ENCODE data around the gene HAGHL. TPM values are rescaled to one million over a fixed set of nuclear protein-coding genes. Genes with fewer than 3 reads are reported as not detected.

HAGHL gene
- total and polyA plus RNA-seq, 7 experiments from 2014 or later = 0.72 to 14.6 (median 9.4) TPM

- Mint-ChIP-seq H3K27ac (no peak overlapping the region), H3K4me1 (no peaks in the 10 kb centered on the region), H3K4me3 (no peak overlapping the region), H3K27me3 (no peaks in the 10 kb centered on the region), H3K9me3 (no peaks in the 10 kb centered on the region), H3K36me3 (no peaks in the 10 kb centered on the region)
- no peaks in the 10 kb centered on the region for H3K36me3 ChIP-seq (ENCODE audit: control insufficient read depth in 2 of 3, insufficient read depth in 3 of 3, low read length in 3 of 3)
- POLR2A ChIA-PET = interaction anchor here (1.3 kb wide), 1 partner anchor 33 kb away, joined by 3 read pairs; no protein-coding TSS in a partner anchor
- no peaks in the 10 kb centered on the region for H3K27me3 ChIP-seq (ENCODE audit: control insufficient read depth in 2 of 2, insufficient read depth in 2 of 2, low read length in 2 of 2)
- intact Hi-C loops (cut with micrococcal nuclease) = no loop called here
- no peaks in the 10 kb centered on the region for H3K4me1 ChIP-seq (ENCODE audit: control insufficient read depth in 2 of 2, insufficient read depth in 2 of 2, low read length in 2 of 2)
- DNase-seq (no peak), ATAC-seq (no peak)
- no peak overlapping the region for H3K4me3 ChIP-seq (ENCODE audit: low read length)
- no peak overlapping the region for H3K27ac ChIP-seq (ENCODE audit: low read depth, low read length)
- CTCF ChIA-PET = no interaction called here
- no peaks in the 10 kb centered on the region for H3K9me3 ChIP-seq (ENCODE audit: control insufficient read depth in 2 of 3, low read length in 3 of 3)
Observed at GRCh38 chr16:745739-746138, 18.8 kb downstream of the HAGHL start.

GRCh38 chr16:746637-747036 lies 19.7 kb downstream of the HAGHL start:
- intact Hi-C loops (cut with micrococcal nuclease) = no loop called here
- ATAC-seq (no peak), DNase-seq (no peak)
- Mint-ChIP-seq H3K9me3 (no peaks in the 10 kb centered on the region), H3K27ac (no peak overlapping the region), H3K27me3 (no peaks in the 10 kb centered on the region), H3K36me3 (no peaks in the 10 kb centered on the region), H3K4me3 (no peak overlapping the region), H3K4me1 (no peaks in the 10 kb centered on the region)
- no peaks in the 10 kb centered on the region for H3K27me3 ChIP-seq (ENCODE audit: control insufficient read depth in 2 of 2, insufficient read depth in 2 of 2, low read length in 2 of 2)
- CTCF ChIA-PET = no interaction called here
- H3K27ac ChIP-seq (ENCODE audit: low read depth, low read length) = no peak overlapping the region
- no peaks in the 10 kb centered on the region for H3K4me1 ChIP-seq (ENCODE audit: control insufficient read depth in 2 of 2, insufficient read depth in 2 of 2, low read length in 2 of 2)
- H3K4me3 ChIP-seq (ENCODE audit: low read length) = no peak overlapping the region
- H3K36me3 ChIP-seq (ENCODE audit: control insufficient read depth in 2 of 3, insufficient read depth in 3 of 3, low read length in 3 of 3) = no peaks in the 10 kb centered on the region
- POLR2A ChIA-PET = no interaction called here
- H3K9me3 ChIP-seq (ENCODE audit: control insufficient read depth in 2 of 3, low read length in 3 of 3) = no peaks in the 10 kb centered on the region

DNA sequence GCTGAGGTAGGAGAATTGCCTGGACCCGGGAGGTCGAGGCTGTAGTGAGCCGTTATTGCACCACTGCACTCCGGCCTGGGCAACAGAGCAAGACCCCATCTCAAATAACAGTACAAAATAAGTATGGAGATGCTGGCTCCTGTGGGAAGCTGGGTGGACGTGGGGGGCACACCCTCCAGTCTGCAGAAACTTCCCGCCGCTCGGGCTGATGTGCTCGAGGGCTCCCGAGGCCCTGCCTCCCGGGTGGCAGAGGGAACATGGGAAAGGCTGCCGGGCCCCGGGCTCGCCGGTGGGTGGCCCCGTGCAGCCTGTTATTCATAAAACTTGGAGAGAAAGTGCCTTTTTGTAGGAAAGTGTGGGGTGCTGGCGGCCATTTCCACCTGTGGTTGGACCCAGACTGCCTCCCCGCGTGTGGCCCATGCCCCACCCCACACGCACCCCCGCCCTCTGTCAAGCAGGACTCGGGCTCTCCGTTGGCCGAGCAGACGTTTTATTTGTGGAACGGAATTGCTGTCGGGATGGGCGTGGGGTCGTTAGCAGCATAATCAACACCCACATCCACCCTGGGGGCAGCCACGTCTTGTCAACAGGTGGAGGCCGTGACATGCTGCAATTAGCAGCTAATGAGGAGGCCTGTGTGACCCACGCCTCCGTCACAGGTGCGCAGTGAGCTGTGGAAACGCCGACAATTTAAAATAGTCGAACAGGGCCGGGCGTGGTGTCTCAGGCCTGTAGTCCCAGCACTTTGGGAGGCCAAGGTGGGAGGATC lies 21.3 kb downstream of the HAGHL start:
- Histone ChIP-seq H3K4me3 (ENCODE audit: low read length) (no peak overlapping the region), H3K27me3 (ENCODE audit: control insufficient read depth in 2 of 2, insufficient read depth in 2 of 2, low read length in 2 of 2) (no peaks in the 10 kb centered on the region), H3K4me1 (ENCODE audit: control insufficient read depth in 2 of 2, insufficient read depth in 2 of 2, low read length in 2 of 2) (no peaks in the 10 kb centered on the region), H3K27ac (ENCODE audit: low read depth, low read length) (no peak overlapping the region), H3K9me3 (ENCODE audit: control insufficient read depth in 2 of 3, low read length in 3 of 3) (no peaks in the 10 kb centered on the region), H3K36me3 (ENCODE audit: control insufficient read depth in 2 of 3, insufficient read depth in 3 of 3, low read length in 3 of 3) (no peaks in the 10 kb centered on the region)
- DNase-seq (no peak), ATAC-seq (no peak)
- CTCF ChIA-PET = no interaction called here
- Mint-ChIP-seq H3K4me1 (no peaks in the 10 kb centered on the region), H3K27me3 (no peaks in the 10 kb centered on the region), H3K4me3 (no peak overlapping the region), H3K27ac (no peak overlapping the region), H3K36me3 (no peaks in the 10 kb centered on the region), H3K9me3 (no peaks in the 10 kb centered on the region)
- intact Hi-C loops (cut with micrococcal nuclease) = no loop called here
- POLR2A ChIA-PET = interaction anchor here (1.6 kb wide), 1 partner anchor 7 kb away, joined by 4 read pairs; the partner anchor contains the start of gene CIAO3

DNA sequence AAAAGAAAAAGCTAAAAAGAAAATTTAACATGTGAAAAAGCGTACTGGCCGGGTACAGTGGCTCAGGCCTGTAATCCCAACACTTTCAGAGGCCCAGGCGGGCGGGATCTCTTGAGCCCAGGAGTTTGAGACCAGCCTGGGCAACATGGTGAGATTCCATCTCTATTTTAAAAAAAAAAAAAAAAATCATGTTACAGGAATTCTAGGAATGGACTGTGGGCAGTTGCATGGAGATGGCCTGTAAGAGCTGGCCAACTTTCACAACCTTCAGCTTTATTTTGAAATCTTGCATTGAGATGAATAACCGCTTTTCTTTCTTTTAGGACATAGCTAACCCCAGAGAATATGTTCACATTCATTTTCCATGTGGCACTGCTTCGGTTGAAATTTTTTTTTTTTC lies 22.1 kb downstream of the HAGHL start:
- intact Hi-C loops (cut with micrococcal nuclease) = no loop called here
- Histone ChIP-seq H3K4me1 (ENCODE audit: control insufficient read depth in 2 of 2, insufficient read depth in 2 of 2, low read length in 2 of 2) (no peaks in the 10 kb centered on the region), H3K27me3 (ENCODE audit: control insufficient read depth in 2 of 2, insufficient read depth in 2 of 2, low read length in 2 of 2) (no peaks in the 10 kb centered on the region), H3K4me3 (ENCODE audit: low read length) (no peak overlapping the region), H3K36me3 (ENCODE audit: control insufficient read depth in 2 of 3, insufficient read depth in 3 of 3, low read length in 3 of 3) (no peaks in the 10 kb centered on the region), H3K27ac (ENCODE audit: low read depth, low read length) (no peak overlapping the region), H3K9me3 (ENCODE audit: control insufficient read depth in 2 of 3, low read length in 3 of 3) (no peaks in the 10 kb centered on the region)
- DNase-seq (no peak), ATAC-seq (no peak)
- H3K9me3 Mint-ChIP-seq = no peaks in the 10 kb centered on the region
- POLR2A ChIA-PET = interaction anchor here (0.6 to 1.6 kb wide), 3 partner anchors 8 to 1242 kb away, joined by 3 to 5 read pairs (median 4); partner anchors contain the start of gene CIAO3
- no peaks in the 10 kb centered on the region for H3K36me3 Mint-ChIP-seq
- no peak overlapping the region for H3K4me3 Mint-ChIP-seq
- CTCF ChIA-PET = interaction anchor here (0.6 kb wide), 1 partner anchor 308 kb away, joined by 3 read pairs; no protein-coding TSS in a partner anchor
- H3K4me1 Mint-ChIP-seq = no peaks in the 10 kb centered on the region
- peaks cover 0 to under 1% (median 0%) of the 10 kb centered on the region in 5 donors for H3K27me3 Mint-ChIP-seq
- H3K27ac Mint-ChIP-seq = no peak overlapping the region

- POLR2A ChIA-PET = no interaction called here
- Histone ChIP-seq H3K4me3 (ENCODE audit: low read length) (no peak overlapping the region), H3K36me3 (ENCODE audit: control insufficient read depth in 2 of 3, insufficient read depth in 3 of 3, low read length in 3 of 3) (no peaks in the 10 kb centered on the region), H3K4me1 (ENCODE audit: control insufficient read depth in 2 of 2, insufficient read depth in 2 of 2, low read length in 2 of 2) (no peaks in the 10 kb centered on the region), H3K27ac (ENCODE audit: low read depth, low read length) (no peak overlapping the region), H3K27me3 (ENCODE audit: control insufficient read depth in 2 of 2, insufficient read depth in 2 of 2, low read length in 2 of 2) (no peaks in the 10 kb centered on the region), H3K9me3 (ENCODE audit: control insufficient read depth in 2 of 3, low read length in 3 of 3) (no peaks in the 10 kb centered on the region)
- no peak for DNase-seq
- Mint-ChIP-seq H3K4me1 (peaks cover 0 to 4% (median 3%) of the 10 kb centered on the region in 7 donors), H3K4me3 (no peak overlapping the region), H3K36me3 (no peaks in the 10 kb centered on the region), H3K27ac (no peak overlapping the region), H3K27me3 (peaks cover 0 to 2% (median 0%) of the 10 kb centered on the region in 5 donors), H3K9me3 (no peaks in the 10 kb centered on the region)
- ATAC-seq = no peak
- intact Hi-C loops (cut with micrococcal nuclease) = no loop called here
- CTCF ChIA-PET = no interaction called here
Observed at GRCh38 chr16:750485-750884, 23.6 kb downstream of the HAGHL start.

- H3K4me3 Mint-ChIP-seq = no peak overlapping the region
- H3K27ac Mint-ChIP-seq = no peak overlapping the region
- no peak overlapping the region for H3K4me3 ChIP-seq (ENCODE audit: low read length)
- H3K27ac ChIP-seq (ENCODE audit: low read depth, low read length) = no peak overlapping the region
- H3K4me1 Mint-ChIP-seq = peaks cover 0 to 4% (median 3%) of the 10 kb centered on the region in 7 donors
- H3K4me1 ChIP-seq (ENCODE audit: control insufficient read depth in 2 of 2, insufficient read depth in 2 of 2, low read length in 2 of 2) = no peaks in the 10 kb centered on the region
- CTCF ChIA-PET = interaction anchor here (0.7 kb wide), 1 partner anchor 33 kb away, joined by 3 read pairs; no protein-coding TSS in a partner anchor
- no peaks in the 10 kb centered on the region for H3K36me3 ChIP-seq (ENCODE audit: control insufficient read depth in 2 of 3, insufficient read depth in 3 of 3, low read length in 3 of 3)
- peaks cover 0 to 2% (median 0%) of the 10 kb centered on the region in 11 donors for H3K9me3 Mint-ChIP-seq
- no peaks in the 10 kb centered on the region for H3K36me3 Mint-ChIP-seq
- H3K9me3 ChIP-seq (ENCODE audit: control insufficient read depth in 2 of 3, low read length in 3 of 3) = no peaks in the 10 kb centered on the region
- H3K27me3 ChIP-seq (ENCODE audit: control insufficient read depth in 2 of 2, insufficient read depth in 2 of 2, low read length in 2 of 2) = no peaks in the 10 kb centered on the region
- intact Hi-C loops (cut with micrococcal nuclease) = no loop called here
- ATAC-seq = no peak
- H3K27me3 Mint-ChIP-seq = peaks cover 0 to 5% (median 1%) of the 10 kb centered on the region in 5 donors
- no peak for DNase-seq
- POLR2A ChIA-PET = no interaction called here
Observed at GRCh38 chr16:751152-752006, 24.5 kb downstream of the HAGHL start.

Data from naive thymus-derived CD4-positive, alpha-beta T cell (primary cell).